ENCODE data around the gene CPE.

Gene CPE

DNA sequence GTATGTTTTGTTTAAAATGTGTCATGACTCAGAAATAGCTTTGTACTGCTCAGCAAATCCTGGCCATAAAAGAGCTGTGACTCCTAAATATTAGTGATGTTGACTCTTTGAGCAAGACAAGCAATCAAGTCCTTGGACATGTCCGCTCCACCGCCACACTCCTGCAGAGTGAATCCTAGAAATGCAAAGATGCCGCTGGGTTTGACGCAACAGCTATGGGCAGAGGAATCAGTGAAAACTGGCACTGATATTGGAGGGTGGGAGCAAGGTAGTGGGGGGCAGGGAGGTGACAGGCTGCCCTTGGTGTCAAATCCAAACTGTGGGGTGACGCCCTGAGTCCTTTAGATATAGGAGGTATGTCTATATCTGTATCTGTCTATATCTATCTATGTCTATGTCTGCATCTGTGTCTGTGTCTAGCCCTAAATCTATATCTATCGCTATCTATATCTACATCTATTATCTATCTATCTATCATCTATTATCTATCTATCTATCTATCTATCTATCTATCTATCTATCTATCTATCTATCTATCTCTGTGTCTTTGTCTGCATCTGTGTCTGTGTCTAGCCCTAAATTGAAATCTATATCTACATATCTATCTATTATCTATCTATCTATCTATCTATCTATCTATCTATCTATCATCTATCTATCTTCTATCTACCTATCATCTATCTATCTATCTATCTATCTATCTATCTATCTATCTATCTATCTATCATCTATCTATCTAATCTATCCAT, 129.7 kb downstream of the CPE start:
- no peak for DNase-seq (ENCODE audit: low read depth)

DNA sequence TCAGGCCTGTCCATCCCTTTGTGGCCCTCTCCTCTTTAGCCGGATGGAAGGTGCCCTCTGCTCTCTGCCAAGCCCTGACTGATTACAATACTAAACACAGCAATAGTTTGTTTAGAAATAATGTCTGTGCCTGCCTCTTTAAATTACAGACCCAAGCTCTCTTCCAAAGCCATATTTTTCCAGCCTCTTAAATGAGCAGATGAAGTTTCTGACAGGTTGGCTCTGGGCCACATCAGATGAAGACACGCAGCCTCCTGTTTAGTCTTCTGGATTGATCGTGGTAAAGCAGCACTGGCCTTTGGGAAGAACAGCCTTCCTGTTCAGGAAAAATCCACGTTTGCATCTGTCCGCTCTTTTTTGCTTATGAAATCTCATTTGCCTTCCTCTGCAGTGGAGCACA, 133.6 kb downstream of the CPE start:
- no peak for DNase-seq (ENCODE audit: low read depth)

DNA sequence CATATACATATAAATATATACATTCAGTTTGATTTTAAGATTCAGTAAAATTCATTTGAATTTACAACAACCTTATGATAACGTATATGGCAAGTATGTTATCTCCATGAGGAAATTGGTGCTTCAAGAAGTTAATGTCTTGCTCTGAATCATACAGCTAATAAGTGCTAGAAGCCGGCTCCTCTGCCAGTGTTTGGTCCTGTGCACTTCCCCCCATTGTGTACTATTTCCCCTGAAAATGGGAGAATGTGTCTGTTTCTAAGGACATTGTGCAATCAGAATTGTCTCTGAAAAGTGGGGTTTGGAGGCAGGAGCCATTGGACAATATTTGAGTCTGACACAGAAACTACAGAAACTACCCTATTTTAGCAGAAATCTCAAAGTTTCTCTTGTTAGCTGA, 135.9 kb downstream of the CPE start:
- no peak for DNase-seq (ENCODE audit: low read depth)

DNA sequence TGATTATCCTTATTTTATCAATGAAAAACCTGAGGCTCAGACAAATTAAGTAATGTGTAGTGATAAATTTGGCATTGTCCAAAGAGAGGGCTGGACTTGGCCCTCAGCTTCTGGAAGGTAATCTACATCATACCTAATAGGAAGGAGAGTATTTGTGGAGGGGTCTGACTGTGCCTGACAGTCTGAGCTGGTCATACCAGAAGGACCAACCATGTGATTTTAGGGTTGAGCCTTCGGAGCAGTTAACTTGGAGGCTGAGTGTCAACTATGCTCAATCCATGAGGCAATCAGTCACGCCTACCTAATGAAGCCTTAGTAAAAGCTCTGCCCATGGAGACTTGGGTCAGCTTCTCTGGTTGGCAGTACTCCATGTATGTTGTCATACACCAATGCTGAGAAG, 136.4 kb downstream of the CPE start:
- DNase-seq (ENCODE audit: low read depth): no peak

DNA sequence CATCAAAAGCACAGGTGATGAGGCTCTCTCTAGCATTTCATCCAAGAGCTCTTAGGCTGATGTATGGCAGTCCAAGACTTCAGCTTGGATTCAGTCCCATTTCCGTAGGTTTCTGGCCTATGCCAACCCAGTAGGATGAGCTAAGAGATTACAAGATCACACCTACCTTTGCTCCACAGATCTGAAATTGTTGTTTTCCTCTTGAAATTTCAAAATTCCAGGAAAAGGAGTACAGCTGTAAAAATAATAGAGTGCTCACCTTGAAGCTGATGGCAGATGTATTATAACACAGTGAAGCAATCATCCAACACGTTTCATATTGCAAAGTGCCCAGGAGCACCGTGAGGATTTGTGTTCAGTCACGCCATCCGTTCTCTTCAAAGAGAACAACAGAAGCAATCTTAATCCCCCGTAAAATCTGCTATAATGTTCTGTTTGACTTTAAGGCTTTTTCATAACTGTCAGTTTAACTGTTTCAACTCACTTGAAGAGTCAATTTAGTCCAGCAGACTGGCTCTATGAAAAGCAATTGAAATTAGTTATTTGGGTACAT, 137.5 kb downstream of the CPE start:
- DNase-seq (ENCODE audit: low read depth): no peak

DNA sequence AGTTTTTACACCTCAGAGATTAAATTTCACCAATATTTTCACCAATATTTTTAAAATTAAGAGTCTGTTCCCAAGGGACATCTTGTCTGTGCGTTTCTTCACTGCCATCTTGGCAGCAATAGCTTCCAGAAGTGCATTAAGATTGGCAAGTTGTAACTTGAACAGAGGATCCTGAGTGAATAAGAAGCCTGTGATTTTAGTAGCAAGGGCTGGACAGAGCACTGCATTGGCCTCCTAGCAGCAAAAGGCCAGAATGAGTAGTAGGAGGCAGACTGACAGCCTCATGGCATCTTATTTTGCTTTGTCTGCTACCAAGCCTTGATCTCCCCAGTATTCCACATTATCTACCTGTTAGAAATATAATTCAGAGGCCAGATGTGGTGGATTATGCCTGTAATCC, 138.4 kb downstream of the CPE start:
- no peak for DNase-seq (ENCODE audit: low read depth)

DNA sequence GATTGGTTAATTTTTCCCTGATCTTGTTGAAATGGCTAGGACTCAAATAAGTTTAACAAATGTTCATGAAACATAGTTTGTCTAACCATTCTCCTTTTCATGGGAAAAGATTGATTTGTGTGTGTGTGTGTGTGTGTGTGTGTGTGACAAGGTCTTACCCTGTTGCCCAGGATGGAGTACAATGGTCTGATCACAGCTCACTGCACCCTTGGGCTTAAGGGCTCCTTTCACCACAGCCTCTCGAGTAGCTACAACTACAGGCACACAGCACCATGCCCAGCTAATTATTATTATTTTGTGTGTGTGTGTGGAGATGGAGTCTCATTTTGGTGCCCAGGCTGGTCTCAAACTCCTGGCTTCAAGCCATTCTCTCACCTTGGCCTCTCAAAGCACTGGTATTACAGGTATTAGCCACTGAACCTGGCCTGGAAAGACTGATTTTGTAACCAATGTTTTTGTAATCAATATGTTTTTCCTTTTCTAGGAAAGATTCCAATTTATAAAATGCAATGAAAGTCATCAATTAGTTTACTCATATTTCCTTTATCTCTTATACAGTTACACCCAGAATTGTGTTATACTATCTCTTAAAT, 139.3 kb downstream of the CPE start:
- DNase-seq (ENCODE audit: low read depth): no peak

DNA sequence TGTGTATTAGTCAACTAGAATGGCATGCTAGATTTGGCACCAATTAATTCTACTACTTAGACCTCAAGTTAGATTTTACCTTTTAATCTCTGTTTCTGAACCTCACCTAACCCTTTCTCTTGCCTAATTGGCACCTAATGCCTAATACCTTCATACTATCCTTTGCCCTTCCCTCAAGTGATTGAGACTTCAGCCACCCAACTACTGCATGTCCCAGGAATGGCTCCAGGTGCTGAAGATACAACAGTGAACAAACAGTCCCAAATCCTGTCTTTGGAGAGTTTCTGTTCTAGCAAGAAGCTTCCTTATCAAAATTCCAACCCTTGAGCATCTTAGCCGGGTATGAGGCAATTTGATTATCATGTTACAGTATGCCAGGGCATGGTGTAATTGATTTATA, 139.9 kb downstream of the CPE start:
- no peak for DNase-seq (ENCODE audit: low read depth)

DNA sequence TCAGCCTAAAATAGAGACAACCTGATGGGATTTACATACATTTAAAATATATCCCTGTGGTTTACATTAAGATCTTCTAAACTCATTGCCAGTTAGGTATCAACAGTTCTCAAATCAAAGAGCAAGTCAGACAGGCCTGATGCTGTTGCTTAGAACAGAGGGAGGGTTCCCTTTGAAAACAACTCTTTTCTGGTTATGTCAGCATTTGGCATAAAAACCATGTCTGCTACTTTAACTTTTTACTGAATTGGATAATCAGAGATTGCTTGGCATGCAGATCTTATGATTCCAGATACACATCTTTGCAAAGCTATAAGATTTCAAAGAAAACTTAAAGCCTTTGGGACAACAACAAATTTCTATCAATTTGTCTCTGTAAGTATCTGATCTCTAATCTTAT, 140.8 kb downstream of the CPE start:
- DNase-seq (ENCODE audit: low read depth): no peak

DNA sequence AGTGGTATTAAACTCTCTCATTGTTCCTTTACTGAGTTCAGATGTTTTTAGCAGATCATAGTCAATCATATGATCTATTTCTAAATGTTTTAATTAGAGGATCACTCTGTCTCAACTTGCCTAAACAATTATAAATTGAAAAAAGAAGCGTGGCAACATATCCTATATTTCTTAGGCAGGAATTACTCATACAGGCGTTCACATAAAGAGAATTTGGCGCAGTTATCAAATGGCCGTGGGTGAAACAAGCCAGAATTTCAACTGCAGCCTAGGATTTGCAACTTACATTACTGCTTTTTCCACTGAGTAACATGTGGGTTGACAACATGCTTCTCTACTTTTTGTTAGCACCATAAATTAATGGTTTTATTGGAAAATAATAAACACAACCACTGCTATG, 141.3 kb downstream of the CPE start:
- no peak for DNase-seq (ENCODE audit: low read depth)

DNA sequence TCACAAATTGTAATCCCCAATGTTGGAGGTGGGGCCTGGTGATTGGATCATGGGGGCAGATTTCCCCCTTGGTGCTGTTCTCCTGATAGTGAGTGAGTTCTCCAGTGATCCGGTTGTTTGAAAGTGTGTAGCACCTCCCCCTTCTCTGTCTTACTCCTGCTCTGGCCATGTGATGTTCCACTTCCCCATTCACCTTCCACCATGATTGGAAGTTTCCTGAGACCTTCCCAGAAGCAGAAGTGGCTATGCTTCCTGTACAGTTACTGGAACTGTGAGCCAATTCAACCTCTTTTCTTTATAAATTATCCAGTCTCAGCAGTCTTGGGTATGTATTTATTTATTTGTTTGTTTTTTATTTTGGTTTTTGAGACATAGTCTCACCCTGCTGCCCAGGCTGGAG, 143.2 kb downstream of the CPE start:
- DNase-seq (ENCODE audit: low read depth): no peak

DNA sequence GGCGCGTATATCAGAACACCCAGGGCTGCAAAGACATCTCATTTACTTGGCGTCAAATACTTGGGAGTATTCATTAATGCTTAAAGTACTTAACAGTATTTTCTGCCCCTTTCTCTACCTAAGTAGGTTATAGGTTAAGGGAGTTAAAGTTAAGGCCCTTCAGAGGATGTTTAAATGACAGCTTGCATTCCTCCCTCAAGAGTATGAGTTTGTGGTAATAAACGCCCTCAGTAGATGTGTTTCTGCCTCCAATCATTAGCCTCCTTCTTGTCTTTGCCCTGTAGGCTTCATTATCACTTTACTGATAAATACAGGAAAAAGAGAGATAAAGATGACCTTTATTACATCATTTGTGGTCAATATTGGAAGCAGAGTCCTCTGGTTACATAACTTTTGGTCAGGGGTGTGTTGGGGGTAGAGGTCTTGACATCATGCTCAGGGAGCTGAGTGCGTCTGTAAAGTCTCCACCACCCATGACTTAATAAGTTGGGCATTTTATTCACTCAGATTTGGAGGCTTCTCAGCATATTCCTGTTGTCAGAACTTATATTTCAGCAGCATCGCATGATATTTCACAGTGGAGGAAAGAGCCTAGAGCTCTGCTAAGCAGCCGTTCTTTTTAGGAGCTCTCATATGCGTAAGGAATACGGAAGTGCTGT, 145.9 kb downstream of the CPE start:
- no peak for DNase-seq (ENCODE audit: low read depth)

DNA sequence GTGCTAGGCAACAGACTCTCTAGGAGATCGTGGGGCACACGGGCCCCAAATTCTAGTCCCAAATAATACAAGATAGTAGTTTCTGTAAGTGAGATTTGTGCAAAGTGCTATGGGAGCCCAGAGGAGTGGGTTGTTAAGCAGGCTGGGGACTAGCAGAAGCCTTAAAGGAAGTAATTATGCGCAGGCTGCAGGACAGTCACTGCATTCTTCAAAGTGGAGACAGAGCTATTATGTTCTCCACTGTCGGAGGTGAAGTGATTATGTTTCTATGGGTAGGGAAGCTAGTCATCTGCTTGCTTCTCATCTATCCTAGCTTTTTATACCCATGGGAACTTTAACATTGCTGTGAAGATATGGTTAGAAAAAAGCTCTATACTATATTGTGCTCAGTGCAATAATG, 154.2 kb downstream of the CPE start:
- DNase-seq (ENCODE audit: low read depth): no peak

DNA sequence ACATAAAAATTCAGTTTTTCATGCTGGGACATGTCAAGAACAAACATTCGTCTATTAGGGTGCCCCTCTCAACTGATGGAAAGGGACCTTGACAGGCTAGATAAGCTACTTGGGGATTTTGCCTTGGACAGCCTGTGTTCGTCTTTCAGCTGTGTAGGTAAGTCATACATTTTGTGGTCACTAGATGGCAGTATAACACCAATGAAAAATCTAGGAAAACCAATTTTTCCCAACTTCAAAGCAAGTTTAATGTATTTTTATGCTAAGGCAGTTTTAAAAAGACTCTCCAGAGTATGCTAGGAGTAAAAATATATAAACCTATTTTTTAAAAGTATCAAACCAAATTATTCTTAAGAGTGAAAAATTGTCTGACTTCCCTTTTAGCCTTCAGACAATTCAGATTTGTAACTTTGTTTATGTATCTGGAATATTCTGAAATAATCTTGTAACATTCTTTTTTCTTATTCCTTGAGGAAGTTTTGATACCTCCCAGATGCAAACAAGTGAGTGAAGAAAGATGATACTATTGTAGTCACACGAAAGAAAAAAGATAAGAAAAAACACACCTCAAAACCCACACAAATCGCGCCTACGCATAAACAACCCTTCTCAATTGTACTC, 158.3 kb downstream of the CPE start:
- DNase-seq (ENCODE audit: low read depth): no peak

DNA sequence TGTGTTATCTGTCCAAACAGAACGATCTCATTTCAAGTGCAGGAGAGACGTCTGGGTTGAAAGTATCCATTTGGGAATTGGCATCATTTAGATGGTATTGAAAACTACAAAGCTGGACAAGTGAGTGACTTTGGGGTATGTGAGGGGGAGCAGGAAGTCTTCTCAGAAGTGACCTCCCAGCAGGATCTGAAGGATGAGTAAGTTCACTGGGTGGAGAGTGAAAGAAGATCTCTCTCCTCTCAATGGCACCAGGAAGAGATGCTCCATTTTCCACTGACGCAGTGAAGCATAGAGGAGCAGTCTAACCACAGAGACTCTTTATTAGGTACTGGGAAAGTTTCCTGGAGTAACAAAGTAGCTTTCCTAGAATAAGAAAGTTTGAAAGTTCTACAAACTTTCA, 161.0 kb downstream of the CPE start:
- no peak for DNase-seq (ENCODE audit: low read depth)

DNA sequence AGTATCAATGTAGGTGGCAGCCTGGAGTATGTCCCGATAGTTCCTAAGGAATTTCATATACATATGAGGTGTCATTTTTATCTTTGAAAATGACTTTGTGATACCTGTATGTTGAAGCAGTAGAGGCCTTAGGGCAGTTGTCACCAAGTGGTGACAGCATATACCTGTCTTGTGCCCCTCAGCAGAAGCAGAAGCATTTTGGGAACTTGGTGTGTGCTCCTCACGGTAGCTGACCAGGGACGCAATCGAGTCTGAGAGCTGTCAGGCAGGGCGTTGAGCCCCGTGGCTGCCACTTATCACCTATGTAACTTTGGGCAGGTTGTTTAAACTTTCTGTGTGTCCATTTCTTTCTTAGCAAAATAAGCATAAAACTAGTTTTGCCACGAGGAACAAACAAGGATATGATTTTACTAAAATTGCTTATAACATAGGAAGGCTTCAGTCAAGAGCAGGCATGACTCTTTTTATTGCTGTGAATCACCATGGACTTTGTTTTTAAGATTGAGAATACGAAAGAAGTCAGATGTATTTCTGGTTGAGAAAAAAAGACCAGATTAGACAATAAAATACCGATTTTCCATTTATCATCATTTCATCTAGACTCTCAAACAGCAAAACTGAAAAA, 161.5 kb downstream of the CPE start:
- no peak for DNase-seq (ENCODE audit: low read depth)

DNA sequence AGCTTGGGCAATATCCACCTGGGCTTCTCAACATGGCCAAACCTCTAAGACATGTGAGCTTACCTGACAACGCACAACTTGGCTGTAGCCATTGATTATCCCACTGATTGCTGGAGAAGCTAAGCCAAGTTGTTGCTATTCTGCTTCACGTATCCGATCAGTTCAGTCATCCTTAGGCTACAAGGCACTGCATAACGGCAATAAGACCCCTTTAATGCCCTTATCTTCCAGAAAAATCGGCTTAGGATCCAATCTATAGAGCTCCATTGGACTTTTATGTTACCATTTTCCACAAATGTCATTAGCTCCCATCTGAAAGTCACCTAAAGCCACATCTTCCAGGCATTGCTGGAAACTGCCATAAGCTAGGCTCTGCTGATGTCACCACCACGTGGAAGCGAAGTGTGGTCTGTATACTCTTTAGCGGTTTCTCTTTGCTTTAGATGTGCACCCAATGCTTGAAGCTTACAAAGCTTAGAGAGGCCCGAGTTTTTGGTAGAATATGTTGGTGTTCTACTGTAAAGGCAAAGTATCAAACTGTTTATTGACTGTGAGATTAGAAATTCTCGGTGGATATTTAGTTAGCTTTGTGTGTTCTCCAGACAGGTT, 163.1 kb downstream of the CPE start:
- no peak for DNase-seq (ENCODE audit: low read depth)

DNA sequence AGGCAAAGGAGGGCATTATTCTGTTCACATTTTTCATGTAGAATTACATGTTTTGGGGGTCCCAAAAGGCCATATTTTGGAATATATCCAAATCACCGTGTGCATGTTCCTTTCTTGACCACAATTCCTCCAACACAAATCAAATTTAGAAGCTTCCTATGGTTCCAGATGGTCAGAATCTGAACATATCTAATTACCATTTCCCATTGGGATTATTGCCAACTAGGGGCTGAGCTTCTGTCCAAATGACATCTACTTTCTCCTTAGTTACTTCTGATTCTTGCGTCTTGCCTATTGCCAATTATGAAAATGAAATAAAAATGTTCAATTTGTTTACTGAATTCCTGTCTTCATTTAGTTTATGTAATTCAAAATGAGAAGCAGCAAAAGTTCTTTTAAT, 163.7 kb downstream of the CPE start:
- no peak for DNase-seq (ENCODE audit: low read depth)

Data from stimulated activated CD8-positive, alpha-beta memory T cell treated with anti-CD3 and anti-CD28 coated beads, Interleukin-15, amount 100 ng/mL, for 1 hour (primary cell).